Measurements from ENCODE around the gene ATP9B.

The ATP9B gene

GRCh38 chr18:79329786-79330185 is 260.6 kb downstream of the ATP9B start:
- DNase-seq (ENCODE audit: low read depth) = no peak

GRCh38 chr18:79332646-79333045 is 263.5 kb downstream of the ATP9B start:
- no peak for DNase-seq (ENCODE audit: low read depth)

DNA sequence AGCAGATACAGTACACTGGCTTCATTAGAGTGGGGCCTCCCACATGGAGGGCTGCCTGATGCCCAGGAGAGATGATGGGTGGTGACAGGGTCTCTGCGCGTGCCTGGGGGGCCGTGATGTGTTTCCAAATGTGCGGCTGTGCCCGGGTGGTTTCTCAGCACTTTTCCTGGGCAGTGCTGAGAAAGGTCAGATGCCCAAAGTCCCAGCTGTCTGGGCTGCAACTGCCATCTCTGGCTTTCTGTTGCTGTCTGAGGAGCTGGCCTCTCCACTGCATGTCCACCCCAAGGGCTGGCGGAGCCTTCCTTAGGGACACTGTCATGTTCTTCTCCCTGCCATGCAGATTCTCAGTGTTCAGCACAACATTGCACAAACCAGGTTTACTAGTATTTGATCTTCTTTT is 263.9 kb downstream of the ATP9B start:
- no peak for DNase-seq (ENCODE audit: low read depth)

GRCh38 chr18:79334496-79335233 is 265.5 kb downstream of the ATP9B start:
- no peak for DNase-seq (ENCODE audit: low read depth)

- no peak for DNase-seq (ENCODE audit: low read depth)
These were observed 266.7 kb downstream of the ATP9B start for GRCh38 chr18:79335833-79336360.

DNA sequence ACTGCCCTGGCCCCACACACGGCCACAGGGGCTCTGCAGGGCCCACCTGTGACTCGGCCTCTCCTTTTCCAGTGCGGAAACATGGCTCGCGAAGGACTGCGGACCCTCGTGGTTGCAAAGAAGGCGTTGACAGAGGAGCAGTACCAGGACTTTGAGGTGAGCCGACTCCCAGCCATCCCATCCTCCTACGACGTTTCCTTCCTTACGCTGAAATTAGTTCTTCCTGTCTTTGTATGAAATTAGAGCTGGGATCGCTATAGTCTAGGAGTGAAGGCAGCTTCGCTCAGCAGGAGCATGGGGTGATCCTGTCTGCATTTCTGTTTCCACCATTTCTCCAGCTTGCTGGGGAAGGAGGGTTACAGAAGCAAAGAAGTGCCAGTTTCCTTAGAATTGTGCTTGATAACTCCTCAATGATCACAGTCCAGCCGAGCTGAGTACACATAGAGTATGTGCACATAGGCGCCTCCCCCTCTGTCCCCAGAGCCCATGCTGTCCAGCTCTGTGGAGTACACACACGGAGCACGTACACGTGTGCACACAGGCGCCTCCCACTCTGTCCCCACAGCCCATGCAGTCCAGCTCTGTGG is 267.5 kb downstream of the ATP9B start:
- no peak for DNase-seq (ENCODE audit: low read depth)

GRCh38 chr18:79337184-79337583 is 268.0 kb downstream of the ATP9B start:
- no peak for DNase-seq (ENCODE audit: low read depth)

GRCh38 chr18:79337620-79338019 is 268.4 kb downstream of the ATP9B start:
- no peak for DNase-seq (ENCODE audit: low read depth)

GRCh38 chr18:79339094-79339908 is 270.1 kb downstream of the ATP9B start:
- DNase-seq (ENCODE audit: low read depth) = no peak

DNA sequence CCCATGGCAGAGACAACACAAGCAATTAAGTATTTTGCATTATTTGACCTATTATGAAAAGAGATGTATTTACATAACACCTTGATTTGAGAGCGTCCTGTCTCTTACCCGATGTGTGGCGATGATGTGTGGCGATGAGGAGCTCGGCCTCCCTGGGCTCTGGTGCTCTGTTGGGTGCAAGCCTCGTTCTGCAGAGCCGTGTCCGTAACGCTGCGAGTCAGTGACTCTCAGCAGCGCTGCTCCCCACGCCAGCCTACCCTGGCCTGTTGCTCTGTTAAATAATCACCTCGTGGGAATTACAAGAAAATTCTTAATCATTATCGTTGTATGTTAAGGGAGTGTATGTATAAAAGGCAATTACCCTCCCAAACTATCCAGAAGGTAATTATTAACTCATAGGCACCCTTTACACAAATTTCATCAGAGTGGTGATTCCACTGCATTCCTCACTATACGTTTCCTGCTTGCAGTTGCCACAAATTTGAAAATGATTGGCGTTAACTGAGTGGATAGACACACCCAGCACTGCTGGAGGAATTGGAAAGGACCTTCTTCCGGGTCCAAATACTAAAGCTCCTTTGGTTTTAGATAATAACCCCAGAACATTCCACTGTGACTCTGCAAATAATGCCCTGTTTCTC is 274.5 kb downstream of the ATP9B start:
- DNase-seq (ENCODE audit: low read depth) = no peak

GRCh38 chr18:79344208-79344581 is 275.0 kb downstream of the ATP9B start:
- DNase-seq (ENCODE audit: low read depth) = no peak

- DNase-seq (ENCODE audit: low read depth) = no peak
These were observed 276.2 kb downstream of the ATP9B start for GRCh38 chr18:79345366-79345765.

- no peak for DNase-seq (ENCODE audit: low read depth)
These were observed 276.8 kb downstream of the ATP9B start for GRCh38 chr18:79345981-79346380.

DNA sequence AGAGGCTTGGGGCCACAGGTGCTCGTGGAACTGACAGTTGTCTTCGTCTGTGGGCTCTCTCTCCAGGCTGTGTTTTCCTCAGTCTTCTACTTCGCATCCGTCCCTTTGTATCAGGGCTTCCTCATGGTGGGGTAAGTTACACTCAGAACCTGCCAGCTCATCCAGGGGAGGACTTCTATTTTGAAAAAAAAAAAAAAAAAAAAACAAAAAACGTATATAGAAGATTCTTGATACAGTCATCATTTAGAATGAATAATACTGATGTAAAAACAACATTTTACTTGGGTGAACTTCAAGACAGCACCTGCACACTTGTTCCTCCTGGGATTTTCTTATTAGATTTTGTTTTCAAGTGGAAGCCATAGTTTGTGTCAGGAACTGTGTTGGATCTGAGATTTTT is 278.9 kb downstream of the ATP9B start:
- DNase-seq (ENCODE audit: low read depth) = no peak

DNA sequence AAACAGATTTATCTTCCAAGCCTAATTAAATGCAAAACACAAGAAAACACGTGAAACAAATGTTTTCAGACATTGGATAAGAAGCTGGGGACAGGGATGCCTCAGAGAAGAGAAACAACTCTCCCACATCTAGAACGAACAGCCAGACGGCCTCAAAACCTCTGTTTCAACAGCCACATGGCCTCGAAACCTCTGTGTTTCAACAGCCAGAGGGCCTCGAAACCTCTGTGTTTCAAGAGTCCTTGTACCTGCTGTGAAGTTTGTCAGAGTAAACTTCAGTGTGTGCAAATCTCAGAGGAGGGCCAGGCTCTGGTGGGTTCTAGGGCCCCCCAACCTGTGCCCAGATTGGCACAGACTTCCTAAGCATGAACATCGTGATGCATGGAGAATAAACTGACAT is 283.2 kb downstream of the ATP9B start:
- DNase-seq (ENCODE audit: low read depth) = no peak

- DNase-seq (ENCODE audit: low read depth) = no peak
These were observed 284.1 kb downstream of the ATP9B start for GRCh38 chr18:79353267-79353666.

DNA sequence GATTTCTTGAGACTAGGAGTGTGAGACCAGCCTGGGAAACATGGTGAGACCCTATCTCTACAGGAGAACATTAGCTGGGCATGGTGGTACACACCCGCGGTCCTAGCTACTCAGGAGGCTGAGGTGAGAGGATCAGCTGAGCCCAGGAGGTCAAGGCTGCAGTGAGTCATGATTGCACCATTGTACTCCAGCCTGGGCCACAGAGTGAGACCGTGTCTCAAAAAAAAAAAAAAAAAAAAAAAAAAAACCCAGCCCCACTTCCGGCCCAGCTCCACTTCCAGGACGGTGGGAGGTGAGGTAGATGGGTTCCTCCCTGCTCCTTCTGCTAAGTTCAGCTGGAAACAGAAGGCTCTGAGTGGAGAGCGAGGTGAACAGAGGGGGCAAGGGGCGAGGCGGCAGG is 285.2 kb downstream of the ATP9B start:
- no peak for DNase-seq (ENCODE audit: low read depth)

- no peak for DNase-seq (ENCODE audit: low read depth)
These were observed 286.5 kb downstream of the ATP9B start for GRCh38 chr18:79355433-79356335.

DNA sequence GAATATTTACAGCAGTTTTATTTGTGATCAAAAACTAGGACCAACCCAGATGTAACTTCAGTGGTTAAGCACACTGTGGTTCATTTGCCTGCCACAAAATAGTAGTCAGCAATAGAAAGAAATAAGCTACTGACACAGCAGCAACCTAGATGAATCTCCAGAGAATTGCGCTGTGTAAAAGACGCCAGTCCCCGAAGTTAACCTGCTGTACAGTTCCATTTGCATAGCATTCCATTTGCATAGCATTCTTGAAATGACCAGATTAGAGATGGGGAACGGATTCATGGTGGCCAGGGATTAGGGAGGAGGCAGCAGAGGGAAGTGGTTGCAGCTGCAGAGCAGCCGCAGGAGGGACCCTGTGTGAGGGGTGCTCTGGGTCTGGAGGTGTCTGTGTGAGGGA is 287.2 kb downstream of the ATP9B start:
- no peak for DNase-seq (ENCODE audit: low read depth)

- DNase-seq (ENCODE audit: low read depth) = no peak
These were observed 291.7 kb downstream of the ATP9B start for GRCh38 chr18:79360933-79361332.

DNA sequence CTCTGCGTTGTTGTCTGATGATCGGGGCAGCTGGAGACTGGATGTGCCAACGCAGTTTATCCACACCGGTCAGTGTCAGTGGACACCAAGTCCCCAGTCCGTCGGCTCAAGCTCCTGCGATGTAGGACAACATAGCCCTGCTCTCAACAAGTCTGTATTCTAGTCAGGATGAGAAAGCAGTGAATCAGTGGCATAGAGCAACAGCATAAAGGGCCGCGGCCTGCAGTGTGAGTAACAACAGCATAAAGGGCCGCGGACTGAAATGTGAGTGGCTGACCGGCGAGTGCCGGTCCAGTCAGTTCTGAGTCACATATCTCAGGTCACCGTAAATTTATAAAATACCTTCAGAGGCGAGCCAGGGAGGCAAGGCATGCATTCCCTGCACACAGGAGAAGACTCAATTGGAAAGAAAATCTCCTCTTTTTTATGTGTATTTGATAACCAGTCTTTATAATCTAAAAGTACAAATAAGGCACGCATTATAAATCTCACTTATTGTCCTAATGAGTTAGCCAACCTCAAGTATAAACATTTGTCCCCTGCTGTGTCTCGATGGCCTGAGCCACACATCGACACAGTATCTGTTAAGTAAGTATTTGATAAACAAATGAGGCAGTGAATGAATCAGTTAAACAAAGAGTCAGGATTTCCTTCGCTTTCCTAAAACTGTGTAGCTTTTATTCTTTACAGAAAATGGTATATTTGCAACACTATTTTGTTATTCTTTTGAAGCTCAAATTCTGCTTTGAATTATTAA is 292.8 kb downstream of the ATP9B start:
- peak; percentile 55 for DNase-seq (ENCODE audit: low read depth)
